Measurements from ENCODE around the gene AOC2. TPM values are rescaled to one million over a fixed set of nuclear protein-coding genes. Genes with fewer than 3 reads are reported as not detected.

Gene AOC2
- total and polyA plus RNA-seq, 2 of the 13 experiments (the other 11 are each of a cell fraction or from before 2014, with no cell fraction given): 1.2 to 3.3 TPM

DNA sequence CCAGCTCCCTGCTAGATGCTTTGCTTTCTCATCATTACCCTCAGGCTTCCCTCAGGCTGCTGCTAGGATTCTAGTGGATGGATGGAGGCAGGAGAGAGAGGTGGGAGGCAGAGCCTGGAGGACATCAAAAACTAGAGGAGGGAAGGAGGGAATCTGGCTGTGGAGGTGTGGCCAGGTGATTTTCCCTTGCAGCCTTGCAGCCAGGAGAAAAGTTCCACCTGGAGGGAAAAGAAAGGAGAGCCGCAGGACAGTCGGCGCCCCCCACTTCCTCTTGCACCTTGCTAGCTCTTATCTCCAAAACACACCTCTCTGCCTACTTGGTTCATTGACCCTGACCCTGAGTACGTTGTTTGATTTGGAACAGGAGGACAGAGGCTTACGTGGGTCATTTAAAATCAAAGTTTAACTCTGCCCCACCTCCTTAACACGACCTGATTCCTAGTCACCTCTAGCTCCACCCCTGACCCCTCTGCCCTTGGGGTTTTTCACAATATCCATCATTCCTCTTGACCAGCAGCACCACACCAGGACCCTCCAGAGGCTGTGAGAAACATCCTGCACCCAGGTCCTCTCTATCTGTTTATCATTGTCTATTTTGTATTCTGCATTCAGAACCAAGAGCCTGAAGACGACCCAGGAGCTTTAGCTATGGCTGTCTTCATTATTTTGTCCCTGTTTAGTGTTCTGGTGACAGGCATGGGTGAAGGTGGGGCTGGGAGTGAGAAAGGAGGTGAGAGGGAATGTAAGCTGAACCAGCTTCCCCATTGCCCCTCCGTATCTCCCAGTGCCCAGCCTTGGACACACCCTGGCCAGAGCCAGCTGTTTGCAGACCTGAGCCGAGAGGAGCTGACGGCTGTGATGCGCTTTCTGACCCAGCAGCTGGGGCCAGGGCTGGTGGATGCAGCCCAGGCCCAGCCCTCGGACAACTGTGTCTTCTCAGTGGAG lies 22.5 kb downstream of the AOC2 start (continued):
- TF ChIP-seq REL (CRISPR knock-in tag; conservative IDR thresholded peaks at IDR 0.05): no peak
- no peak for TF ChIP-seq IRF2 (CRISPR knock-in tag; IDR thresholded peaks at IDR 0.05)
- no peak for TF ChIP-seq ZNF547 (CRISPR knock-in tag; IDR thresholded peaks at IDR 0.05)
- TF ChIP-seq ZNF567 (CRISPR knock-in tag; IDR thresholded peaks at IDR 0.05; ENCODE audit: borderline replicate concordance): no peak
- peak; percentile 47; the same call in 1 of the 2 replicates for TF ChIP-seq FOXA3 (CRISPR knock-in tag; IDR thresholded peaks at IDR 0.05)
- TF ChIP-seq, protein P1, sequence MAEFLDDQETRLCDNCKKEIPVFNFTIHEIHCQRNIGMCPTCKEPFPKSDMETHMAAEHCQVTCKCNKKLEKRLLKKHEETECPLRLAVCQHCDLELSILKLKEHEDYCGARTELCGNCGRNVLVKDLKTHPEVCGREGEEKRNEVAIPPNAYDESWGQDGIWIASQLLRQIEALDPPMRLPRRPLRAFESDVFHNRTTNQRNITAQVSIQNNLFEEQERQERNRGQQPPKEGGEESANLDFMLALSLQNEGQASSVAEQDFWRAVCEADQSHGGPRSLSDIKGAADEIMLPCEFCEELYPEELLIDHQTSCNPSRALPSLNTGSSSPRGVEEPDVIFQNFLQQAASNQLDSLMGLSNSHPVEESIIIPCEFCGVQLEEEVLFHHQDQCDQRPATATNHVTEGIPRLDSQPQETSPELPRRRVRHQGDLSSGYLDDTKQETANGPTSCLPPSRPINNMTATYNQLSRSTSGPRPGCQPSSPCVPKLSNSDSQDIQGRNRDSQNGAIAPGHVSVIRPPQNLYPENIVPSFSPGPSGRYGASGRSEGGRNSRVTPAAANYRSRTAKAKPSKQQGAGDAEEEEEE (CRISPR knock-in tag; IDR thresholded peaks at IDR 0.05; ENCODE audit: borderline replicate concordance): no peak
- no peak for TF ChIP-seq TIGD3 (CRISPR knock-in tag; IDR thresholded peaks at IDR 0.05; ENCODE audit: borderline replicate concordance)
- no peak for TF ChIP-seq SATB2 (CRISPR knock-in tag; IDR thresholded peaks at IDR 0.05)
- no peak for TF ChIP-seq CENPBD1 (CRISPR knock-in tag; IDR thresholded peaks at IDR 0.05; ENCODE audit: borderline replicate concordance, low read depth)
- peak; percentile 63; the same call in 1 of the 2 replicates for TF ChIP-seq SIX1 (CRISPR knock-in tag; IDR thresholded peaks at IDR 0.05; ENCODE audit: borderline replicate concordance)
- TF ChIP-seq CEBPZ (IDR thresholded peaks at IDR 0.05; ENCODE audit: low read length): no peak
- no peak for TF ChIP-seq CREB1 (IDR thresholded peaks at IDR 0.05)
- TF ChIP-seq CREB1 (CRISPR knock-in tag; IDR thresholded peaks at IDR 0.05): no peak; the same call in 1 of the 2 replicates
- peak; percentile 86 for TF ChIP-seq ETV5 (CRISPR knock-in tag; IDR thresholded peaks at IDR 0.05; ENCODE audit: borderline replicate concordance)
- TF ChIP-seq ZNF317 (CRISPR knock-in tag; IDR thresholded peaks at IDR 0.05): peak; percentile 17; the same call in 1 of the 2 replicates
- TF ChIP-seq ISL2 (CRISPR knock-in tag; IDR thresholded peaks at IDR 0.05): peak; percentile 80
- TF ChIP-seq TBX3 (IDR thresholded peaks at IDR 0.05; ENCODE audit: borderline replicate concordance): no peak
- no peak for TF ChIP-seq ZNF607 (CRISPR knock-in tag; IDR thresholded peaks at IDR 0.05; ENCODE audit: borderline replicate concordance)
- TF ChIP-seq MYNN (CRISPR knock-in tag; IDR thresholded peaks at IDR 0.05; ENCODE audit: low read depth): no peak
- TF ChIP-seq SPEN (CRISPR knock-in tag; IDR thresholded peaks at IDR 0.05; ENCODE audit: low read depth): peak; percentile 82; the same call in 1 of the 2 replicates
- TF ChIP-seq ZNF224 (CRISPR knock-in tag; IDR thresholded peaks at IDR 0.05): no peak
- no peak for TF ChIP-seq ZNF20 (CRISPR knock-in tag; IDR thresholded peaks at IDR 0.05)

All from HepG2 (cell line).